Loucy (cell line): ENCODE data around the gene ALDOA.
"Not testable (repeated sequence)": the region's sequence is repeated elsewhere in the genome, so short reads cannot be mapped to it uniquely, and the experiment has no call there.

Experiments
- H2AFZ ChIP-seq: fragments of 200-600 bp; sonication (generic); 2 replicates; pipeline ENCODE4 v1.6.0; 2016; ENCODE audit warnings: antibody characterized with exemption, mild to moderate bottlenecking, low read length, moderate library complexity
- H3F3A ChIP-seq: fragments of 200-600 bp; 2 replicates; pipeline ENCODE4 v1.6.0; 2016; ENCODE audit warnings: antibody characterized with exemption, low read depth, mild to moderate bottlenecking
- H3K27me3 ChIP-seq: fragments of 200-600 bp; sonication (generic); 2 replicates; pipeline ENCODE4 v1.6.1; 2014; ENCODE audit warnings: low read length, mild to moderate bottlenecking; ENCODE audit not compliant: insufficient read depth, poor library complexity, severe bottlenecking
- H3K36me3 ChIP-seq: fragments of 200-600 bp; sonication (generic); 2 replicates; pipeline ENCODE4 v1.6.1; 2016; ENCODE audit warnings: low read length; ENCODE audit not compliant: insufficient read depth
- H3K4me1 ChIP-seq: fragments of 200-600 bp; sonication (generic); 2 replicates; pipeline ENCODE4 v1.5.1; 2014; ENCODE audit warnings: low read length, mild to moderate bottlenecking; ENCODE audit not compliant: insufficient read depth, poor library complexity, severe bottlenecking
- H3K4me2 ChIP-seq: fragments of 200-600 bp; sonication (generic); 2 replicates; pipeline ENCODE4 v1.6.0; 2014; ENCODE audit warnings: antibody characterized with exemption, low read length, low read depth, mild to moderate bottlenecking; ENCODE audit not compliant: poor library complexity, severe bottlenecking
- H3K4me3 ChIP-seq: fragments of 200-600 bp; sonication (generic); 2 replicates; pipeline ENCODE4 v1.5.1; 2014; ENCODE audit warnings: low read length, mild to moderate bottlenecking, mixed read lengths; ENCODE audit not compliant: poor library complexity, severe bottlenecking
- H3K79me2 ChIP-seq: fragments of 200-600 bp; sonication (generic); 2 replicates; pipeline ENCODE4 v1.6.1; 2014; ENCODE audit warnings: low read length; ENCODE audit not compliant: insufficient read depth
- H3K9ac ChIP-seq: fragments of 200-600 bp; sonication (generic); 2 replicates; pipeline ENCODE4 v1.6.0; 2014; ENCODE audit warnings: mild to moderate bottlenecking, low read depth, low read length, moderate library complexity; ENCODE audit not compliant: poor library complexity, severe bottlenecking
- H3K9me2 ChIP-seq: fragments of 200-600 bp; sonication (generic); replicated peaks from 2 replicates; pipeline ENCODE4 v1.6.1; 2016; ENCODE audit warnings: low read depth, low read length, mixed read lengths
- H3K9me3 ChIP-seq: fragments of 200-600 bp; sonication (generic); 2 replicates; pipeline ENCODE4 v1.6.1; 2014; ENCODE audit warnings: mild to moderate bottlenecking, antibody characterized with exemption, low read length, low read depth; ENCODE audit not compliant: insufficient read depth
- H4K20me1 ChIP-seq: fragments of 200-600 bp; sonication (generic); 2 replicates; pipeline ENCODE4 v1.6.0; 2014; ENCODE audit warnings: antibody characterized with exemption, low read length, mild to moderate bottlenecking; ENCODE audit not compliant: insufficient read depth, poor library complexity, severe bottlenecking
- EZH2phosphoT487 ChIP-seq: fragments of 200-600 bp; IDR thresholded peaks from 2 replicates; pipeline ENCODE4 v1.6.1; 2018; ENCODE audit warnings: antibody characterized with exemption, mild to moderate bottlenecking, moderate library complexity, borderline replicate concordance
- TF ChIP-seq, protein P1 (sequence below): fragments of 200-600 bp; sonication (generic); conservative IDR thresholded peaks from 2 replicates; pipeline ENCODE4 v1.5.1; 2014; ENCODE audit warnings: mild to moderate bottlenecking, antibody characterized with exemption, low read length

ALDOA gene

GRCh38 chr16:30113031-30113710, 47.6 kb downstream of the ALDOA start, which contains the start of gene GDPD3:
TSS of gene GDPD3 (minus strand) at chr16:30113537. CDS start at chr16:30113478, 59 bp downstream.
- Histone ChIP-seq H3K4me1 (no peaks in the 10 kb centered on the region), H3K4me2 (no peak within 1 kb of the TSS), H3K79me2 (no peaks in the 10 kb centered on the region), H3F3A (no peaks in the 10 kb centered on the region), H3K36me3 (no peaks in the 10 kb centered on the region), H4K20me1 (no peaks in the 10 kb centered on the region), H3K9me3 (no peaks in the 10 kb centered on the region), H3K27me3 (no peaks in the 10 kb centered on the region), H3K9ac (no peak within 1 kb of the TSS), H3K4me3 (no peak within 1 kb of the TSS), H2AFZ (no peak within 1 kb of the TSS), H3K9me2 (no peaks in the 10 kb centered on the region)
- TF ChIP-seq EZH2phosphoT487, result no peak
- TF ChIP-seq, protein P1, sequence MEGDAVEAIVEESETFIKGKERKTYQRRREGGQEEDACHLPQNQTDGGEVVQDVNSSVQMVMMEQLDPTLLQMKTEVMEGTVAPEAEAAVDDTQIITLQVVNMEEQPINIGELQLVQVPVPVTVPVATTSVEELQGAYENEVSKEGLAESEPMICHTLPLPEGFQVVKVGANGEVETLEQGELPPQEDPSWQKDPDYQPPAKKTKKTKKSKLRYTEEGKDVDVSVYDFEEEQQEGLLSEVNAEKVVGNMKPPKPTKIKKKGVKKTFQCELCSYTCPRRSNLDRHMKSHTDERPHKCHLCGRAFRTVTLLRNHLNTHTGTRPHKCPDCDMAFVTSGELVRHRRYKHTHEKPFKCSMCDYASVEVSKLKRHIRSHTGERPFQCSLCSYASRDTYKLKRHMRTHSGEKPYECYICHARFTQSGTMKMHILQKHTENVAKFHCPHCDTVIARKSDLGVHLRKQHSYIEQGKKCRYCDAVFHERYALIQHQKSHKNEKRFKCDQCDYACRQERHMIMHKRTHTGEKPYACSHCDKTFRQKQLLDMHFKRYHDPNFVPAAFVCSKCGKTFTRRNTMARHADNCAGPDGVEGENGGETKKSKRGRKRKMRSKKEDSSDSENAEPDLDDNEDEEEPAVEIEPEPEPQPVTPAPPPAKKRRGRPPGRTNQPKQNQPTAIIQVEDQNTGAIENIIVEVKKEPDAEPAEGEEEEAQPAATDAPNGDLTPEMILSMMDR, result no peak

DNA sequence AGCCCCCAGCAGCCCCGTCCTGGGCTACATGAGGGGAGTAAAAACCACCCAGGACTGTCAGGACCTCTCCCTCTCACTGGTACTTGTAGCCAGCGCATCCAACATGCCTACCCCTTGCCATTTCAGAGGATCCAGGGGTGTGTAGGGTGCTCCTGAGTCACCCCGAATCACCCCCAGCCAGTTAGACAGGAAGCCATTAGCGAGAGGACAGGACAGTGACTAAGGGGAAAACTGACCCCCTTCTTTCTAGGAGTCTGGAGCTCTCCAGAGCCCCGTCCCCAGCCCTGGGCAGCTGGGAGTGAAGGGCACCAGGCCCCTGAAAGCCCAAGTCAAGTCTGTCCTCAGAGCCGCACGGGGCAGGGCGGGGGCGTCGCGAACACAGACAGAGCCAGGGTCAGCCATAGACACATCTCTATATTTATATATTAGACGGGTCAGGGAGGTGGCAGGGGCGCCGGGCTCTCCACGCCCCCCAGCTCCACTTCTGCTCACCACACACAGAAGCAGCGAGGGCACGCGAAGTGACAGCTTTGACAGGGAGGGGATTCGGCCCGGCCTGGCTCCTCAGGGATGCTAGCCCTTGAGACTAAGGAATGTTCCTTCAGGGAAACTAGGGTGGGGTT, 48.3 kb downstream of the ALDOA start:
- Histone ChIP-seq H2AFZ (no peak overlapping the region), H3K36me3 (no peaks in the 10 kb centered on the region), H3K9me2 (no peaks in the 10 kb centered on the region), H3K9ac (no peak overlapping the region), H3K4me1 (no peaks in the 10 kb centered on the region), H3K27me3 (no peaks in the 10 kb centered on the region), H3K9me3 (no peaks in the 10 kb centered on the region), H3K4me2 (no peak overlapping the region), H3K4me3 (no peak overlapping the region), H3F3A (no peaks in the 10 kb centered on the region), H3K79me2 (no peaks in the 10 kb centered on the region), H4K20me1 (no peaks in the 10 kb centered on the region)
- no peak for TF ChIP-seq EZH2phosphoT487
- TF ChIP-seq, protein P1, result no peak

- Histone ChIP-seq H3K9me2 (no peaks in the 10 kb centered on the region), H3K4me2 (no peak overlapping the region), H4K20me1 (no peaks in the 10 kb centered on the region), H3K4me3 (no peak overlapping the region), H3K9ac (no peak overlapping the region), H3K9me3 (no peaks in the 10 kb centered on the region), H3K79me2 (no peaks in the 10 kb centered on the region), H2AFZ (no peak overlapping the region), H3F3A (no peaks in the 10 kb centered on the region), H3K36me3 (no peaks in the 10 kb centered on the region), H3K4me1 (no peaks in the 10 kb centered on the region), H3K27me3 (no peaks in the 10 kb centered on the region)
- TF ChIP-seq, protein P1, result no peak
- TF ChIP-seq EZH2phosphoT487, result no peak
These were observed 48.9 kb downstream of the ALDOA start for GRCh38 chr16:30114411-30114810.

GRCh38 chr16:30114833-30115232, 49.3 kb downstream of the ALDOA start:
- not testable (repeated sequence) for H3K27me3 ChIP-seq, H3K9me2 ChIP-seq, H3K79me2 ChIP-seq, H3K4me2 ChIP-seq, H3K4me1 ChIP-seq, H4K20me1 ChIP-seq, H3K36me3 ChIP-seq, H3K9me3 ChIP-seq, H3F3A ChIP-seq, H3K9ac ChIP-seq, H3K4me3 ChIP-seq, H2AFZ ChIP-seq
